BLaER1 treated with 17β-estradiol and CSF1 and Interleukin-3, amounts not matched to agents 10 nM and 100 nM (cell line): ENCODE results near the gene GPR176.
A peak's percentile ranks its signal among the peaks of the same experiment; 100 is the strongest.
"Not testable (repeated sequence)": the region's sequence is repeated elsewhere in the genome, so short reads cannot be mapped to it uniquely, and the experiment has no call there.

Experiments
- H3K27ac ChIP-seq, 11 experiments: shearing (Covaris generic); formaldehyde crosslinking; 2 replicates each; pipeline ENCODE4 v1.8.1; 2022
- H3K27me3 ChIP-seq, 11 experiments: shearing (Covaris generic); formaldehyde crosslinking; 2 replicates each; pipeline ENCODE4 v1.8.1; 2022
- H3K36me3 ChIP-seq, 11 experiments: shearing (Covaris generic); formaldehyde crosslinking; 2 replicates each; pipeline ENCODE4 v1.8.1; 2022
- H3K4me1 ChIP-seq, 10 experiments: shearing (Covaris generic); formaldehyde crosslinking; 2 replicates each; pipeline ENCODE4 v1.8.1; 2022
- H3K4me2 ChIP-seq, 11 experiments: shearing (Covaris generic); formaldehyde crosslinking; 2 replicates each; pipeline ENCODE4 v1.8.1; 2022
- H3K4me3 ChIP-seq, 10 experiments: shearing (Covaris generic); formaldehyde crosslinking; 2 replicates each; pipeline ENCODE4 v1.8.1; 2022
- H3K9ac ChIP-seq, 11 experiments: shearing (Covaris generic); formaldehyde crosslinking; 2 replicates each; pipeline ENCODE4 v1.8.1; 2022
- H3K9me3 ChIP-seq, 11 experiments: shearing (Covaris generic); formaldehyde crosslinking; replicated peaks in 1 of 11; 2 replicates each; pipeline ENCODE4 v1.8.1; 2022
- H4K20me1 ChIP-seq, 11 experiments: shearing (Covaris generic); formaldehyde crosslinking; 2 replicates each; pipeline ENCODE4 v1.8.1; 2022
- Cebpa-rat ChIP-seq, 11 experiments: shearing (Covaris generic); IDR thresholded peaks; 2 replicates each; pipeline ENCODE4 v1.8.1; 2022

GPR176 gene

DNA sequence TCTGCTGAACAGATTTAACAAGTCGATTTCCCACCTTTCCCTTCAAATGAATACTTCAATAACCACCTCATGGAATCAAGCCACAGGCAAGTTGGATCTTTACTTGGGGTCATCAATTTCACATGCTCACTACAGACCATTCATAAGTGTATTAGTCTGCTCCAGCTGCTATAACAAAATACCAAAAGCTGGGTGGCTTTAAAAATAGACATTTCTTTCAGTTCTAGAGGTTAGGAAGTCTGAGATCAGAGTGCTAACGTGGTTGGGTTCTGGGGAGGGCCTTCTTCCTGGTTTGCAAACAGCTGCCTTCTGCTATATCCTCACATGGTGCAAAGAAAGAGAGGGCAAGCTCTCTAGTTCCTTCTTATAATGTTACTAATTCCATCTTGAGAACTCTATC lies 5.1 kb downstream of the GPR176 start:
- Histone ChIP-seq H3K9ac (no peak overlapping the region), H4K20me1 (peaks cover 0 to 8% (median 0%) of the 10 kb centered on the region in 11 experiments; a peak in 1 of 22 replicates), H3K4me1 (peaks cover 12 to 34% (median 17%) of the 10 kb centered on the region in 10 experiments; a peak in 19 of 20 replicates), H3K27me3 (peaks cover 8 to 15% (median 12%) of the 10 kb centered on the region in 11 experiments; a peak in 17 of 22 replicates), H3K36me3 (peaks cover 0 to 65% (median 21%) of the 10 kb centered on the region in 11 experiments; a peak in 13 of 22 replicates), H3K4me3 (no peak overlapping the region), H3K9me3 (peaks cover 0 to 44% (median 24%) of the 10 kb centered on the region in 11 experiments; a peak in 12 of 22 replicates), H3K4me2 (peak overlapping the region in 4 of 11 experiments; percentile 3 to 53 (median 12); a peak in 3 of 22 replicates), H3K27ac (peak overlapping the region in 3 of 11 experiments; percentile 7 to 28 (median 12); a peak in 1 of 22 replicates)
- TF ChIP-seq Cebpa-rat (IDR thresholded peaks at IDR 0.05) = no peak

DNA sequence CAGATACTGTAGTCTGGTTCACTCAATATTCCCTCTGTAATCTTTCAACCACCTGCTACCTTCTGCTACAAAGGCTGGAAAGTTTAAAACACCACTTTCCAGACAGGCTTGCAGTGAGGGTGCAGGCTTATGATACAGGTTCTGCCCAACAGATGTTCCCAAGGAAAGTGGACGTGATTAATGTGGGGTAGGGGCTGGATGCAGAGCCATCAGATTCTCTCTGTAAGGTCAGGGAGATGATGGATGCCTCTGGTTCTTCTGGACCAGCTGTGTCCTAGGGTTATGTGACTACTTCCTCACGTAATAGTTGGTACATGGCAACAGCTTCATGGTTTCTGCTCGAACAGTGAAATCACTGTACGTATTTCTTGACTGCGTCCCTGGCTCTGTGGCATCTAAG lies 11.1 kb downstream of the GPR176 start:
- Histone ChIP-seq H3K9me3 (peaks cover 0 to 11% (median 0%) of the 10 kb centered on the region in 11 experiments; a peak in 5 of 22 replicates), H3K27ac (no peak overlapping the region), H4K20me1 (peaks cover 0 to 45% (median 0%) of the 10 kb centered on the region in 11 experiments; a peak in 2 of 22 replicates), H3K4me2 (0 out of 22 replicates have a peak overlapping the region, but pooled peaks of 1 of the 11 experiments have one; percentile 8), H3K27me3 (no peaks in the 10 kb centered on the region), H3K4me3 (no peak overlapping the region), H3K4me1 (peaks cover 0 to 21% (median 11%) of the 10 kb centered on the region in 10 experiments; a peak in 9 of 20 replicates), H3K36me3 (peaks cover 0 to 87% (median 22%) of the 10 kb centered on the region in 11 experiments; a peak in 12 of 22 replicates), H3K9ac (no peak overlapping the region)
- TF ChIP-seq Cebpa-rat (IDR thresholded peaks at IDR 0.05) = no peak

DNA sequence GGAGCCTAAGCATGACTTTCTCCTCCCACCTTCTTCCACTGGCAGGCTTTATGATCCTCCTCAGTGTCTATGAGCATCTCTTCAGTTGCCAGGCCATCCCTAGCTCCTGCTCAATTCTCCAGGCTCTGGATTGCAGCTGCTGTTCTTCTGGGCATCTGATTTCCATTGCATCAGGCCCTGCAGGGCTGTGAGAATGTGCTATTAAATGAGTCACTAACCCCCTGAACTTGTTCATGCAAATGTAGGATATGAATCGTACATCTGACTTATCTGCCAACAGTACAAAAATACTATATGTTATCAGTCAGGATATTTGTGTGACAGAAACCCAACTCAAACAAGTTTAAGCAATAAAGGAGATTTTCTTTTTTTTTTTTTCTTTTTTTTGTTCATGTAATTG lies 11.9 kb downstream of the GPR176 start:
- Histone ChIP-seq H3K9ac (no peak overlapping the region), H3K36me3 (peaks cover 0 to 88% (median 22%) of the 10 kb centered on the region in 11 experiments; a peak in 12 of 22 replicates), H3K4me2 (peak overlapping the region in 3 of 11 experiments; percentile 8 to 39 (median 10); a peak in 3 of 22 replicates), H4K20me1 (peaks cover 0 to 45% (median 0%) of the 10 kb centered on the region in 11 experiments; a peak in 2 of 22 replicates), H3K27me3 (no peaks in the 10 kb centered on the region), H3K4me3 (no peak overlapping the region), H3K4me1 (peaks cover 0 to 20% (median 11%) of the 10 kb centered on the region in 10 experiments; a peak in 9 of 20 replicates), H3K27ac (no peak overlapping the region), H3K9me3 (peaks cover 0 to 3% (median 0%) of the 10 kb centered on the region in 11 experiments; a peak in 3 of 22 replicates)
- TF ChIP-seq Cebpa-rat (IDR thresholded peaks at IDR 0.05) = no peak

DNA sequence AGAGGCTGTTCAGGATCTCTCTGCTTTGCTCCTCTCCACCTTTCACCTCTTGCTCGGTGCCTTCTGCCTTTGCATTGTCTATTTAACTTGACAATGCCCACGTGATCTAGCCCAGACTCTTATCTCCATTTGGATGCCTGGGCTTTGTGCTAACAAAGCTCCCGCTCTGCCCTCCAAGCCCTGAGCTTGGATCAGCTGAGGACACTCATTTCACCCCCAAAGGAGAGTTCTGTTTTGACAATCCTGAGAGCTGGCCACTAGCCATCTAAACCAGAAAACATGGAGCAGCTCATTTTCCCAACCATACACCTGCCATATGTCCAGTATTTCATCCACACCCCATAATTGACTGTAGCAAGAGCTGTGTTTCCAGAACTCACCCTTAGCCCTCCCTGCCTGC lies 12.8 kb downstream of the GPR176 start:
- Histone ChIP-seq H4K20me1 (peaks cover 0 to 50% (median 0%) of the 10 kb centered on the region in 11 experiments; a peak in 2 of 22 replicates), H3K36me3 (peaks cover 0 to 85% (median 22%) of the 10 kb centered on the region in 11 experiments; a peak in 11 of 22 replicates), H3K4me2 (no peak overlapping the region), H3K4me3 (no peak overlapping the region), H3K9me3 (no peaks in the 10 kb centered on the region), H3K9ac (no peak overlapping the region), H3K4me1 (peaks cover 0 to 13% (median 10%) of the 10 kb centered on the region in 10 experiments; a peak in 8 of 20 replicates), H3K27me3 (no peaks in the 10 kb centered on the region), H3K27ac (no peak overlapping the region)
- no peak for TF ChIP-seq Cebpa-rat (IDR thresholded peaks at IDR 0.05)

DNA sequence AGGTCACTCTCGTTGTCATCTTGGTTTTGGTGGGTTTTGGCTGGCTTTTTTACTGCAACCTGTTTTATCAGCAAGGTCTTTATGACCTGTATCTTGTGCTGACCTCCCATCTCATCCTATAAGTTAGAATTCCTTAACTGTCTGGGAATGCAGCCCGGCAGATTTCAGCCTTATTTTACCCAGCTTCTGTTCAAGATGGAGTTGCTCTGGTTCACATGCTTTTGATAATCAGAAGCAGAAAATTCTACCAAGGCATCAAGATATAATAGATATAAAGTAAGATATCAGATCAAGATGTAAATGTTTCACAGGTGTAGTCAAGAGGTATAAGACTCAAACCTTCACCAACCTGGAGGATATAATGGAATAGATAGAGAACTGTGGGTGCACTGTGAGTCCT lies 16.0 kb downstream of the GPR176 start:
- H3K27ac ChIP-seq = no peak overlapping the region
- H4K20me1 ChIP-seq = peaks cover 0 to 34% (median 0%) of the 10 kb centered on the region in 11 experiments; a peak in 2 of 22 replicates

DNA sequence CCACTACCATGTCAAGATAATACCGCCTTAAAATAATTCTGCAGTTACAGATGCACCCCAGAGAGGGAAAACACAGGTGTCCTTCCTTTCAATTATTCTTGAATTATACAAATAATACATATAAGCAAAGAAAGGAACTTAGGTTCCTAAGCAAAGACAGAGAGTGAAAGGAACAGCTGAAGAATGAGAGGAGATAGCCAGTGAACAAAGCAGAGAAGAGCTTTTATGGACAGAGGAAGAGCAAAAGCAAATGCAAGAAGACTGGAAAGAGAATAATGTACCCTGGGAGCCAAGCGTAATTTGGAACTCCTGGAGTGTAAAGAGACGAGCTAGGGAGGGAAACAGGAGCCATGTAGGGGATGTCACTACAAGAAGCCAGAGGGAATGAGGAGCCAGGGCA lies 21.7 kb downstream of the GPR176 start:
- Histone ChIP-seq H3K4me3 (no peak overlapping the region), H3K9ac (no peak overlapping the region), H4K20me1 (peaks cover 0 to 13% (median 0%) of the 10 kb centered on the region in 11 experiments; a peak in 2 of 22 replicates), H3K27ac (no peak overlapping the region), H3K9me3 (peaks cover 0 to 23% (median 11%) of the 10 kb centered on the region in 11 experiments; a peak in 15 of 22 replicates), H3K4me1 (0 out of 20 replicates have a peak, but pooled peaks cover 0 to 6% (median 0%) of the 10 kb centered on the region in 10 experiments), H3K36me3 (peaks cover 0 to 65% (median 10%) of the 10 kb centered on the region in 11 experiments; a peak in 13 of 22 replicates), H3K27me3 (no peaks in the 10 kb centered on the region), H3K4me2 (no peak overlapping the region)
- no peak for TF ChIP-seq Cebpa-rat (IDR thresholded peaks at IDR 0.05)

More for the DNA sequence above, 16.0 kb downstream of the GPR176 start:
- Histone ChIP-seq H3K36me3 (peaks cover 0 to 86% (median 19%) of the 10 kb centered on the region in 11 experiments; a peak in 13 of 22 replicates), H3K27me3 (no peaks in the 10 kb centered on the region), H3K9me3 (0 out of 22 replicates have a peak, but pooled peaks cover 0 to 5% (median 0%) of the 10 kb centered on the region in 11 experiments), H3K4me1 (peaks cover 0 to 13% (median 8%) of the 10 kb centered on the region in 10 experiments; a peak in 7 of 20 replicates), H3K4me3 (no peak overlapping the region), H3K4me2 (no peak overlapping the region), H3K9ac (no peak overlapping the region)
- no peak for TF ChIP-seq Cebpa-rat (IDR thresholded peaks at IDR 0.05)

DNA sequence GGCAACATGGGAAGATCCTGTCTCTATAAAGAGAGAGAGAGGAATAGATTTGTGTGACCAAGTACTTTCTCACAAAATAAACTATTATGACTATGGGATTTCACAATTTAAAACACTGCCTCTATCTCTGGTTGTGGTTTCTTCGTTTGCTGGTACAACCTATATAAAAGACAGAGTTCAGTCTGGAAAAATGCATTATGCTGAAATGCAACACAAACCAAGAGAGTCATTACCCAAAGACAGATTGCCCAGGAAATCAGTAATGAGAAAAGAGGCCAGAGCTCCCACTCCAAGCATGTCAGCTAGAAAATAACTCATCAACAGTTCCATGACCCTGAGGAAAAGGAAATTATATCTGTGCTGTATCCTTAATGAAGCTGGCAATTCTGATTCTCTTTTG lies 23.2 kb downstream of the GPR176 start:
- Histone ChIP-seq H3K27me3 (no peaks in the 10 kb centered on the region), H4K20me1 (peaks cover 0 to 18% (median 0%) of the 10 kb centered on the region in 11 experiments; a peak in 1 of 22 replicates), H3K27ac (no peak overlapping the region), H3K4me1 (peaks cover 0 to 11% (median 0%) of the 10 kb centered on the region in 10 experiments; a peak in 2 of 20 replicates), H3K4me3 (no peak overlapping the region), H3K9me3 (peaks cover 0 to 23% (median 11%) of the 10 kb centered on the region in 11 experiments; a peak in 15 of 22 replicates), H3K36me3 (peaks cover 0 to 62% (median 8%) of the 10 kb centered on the region in 11 experiments; a peak in 13 of 22 replicates), H3K4me2 (no peak overlapping the region), H3K9ac (no peak overlapping the region)
- no peak for TF ChIP-seq Cebpa-rat (IDR thresholded peaks at IDR 0.05)

DNA sequence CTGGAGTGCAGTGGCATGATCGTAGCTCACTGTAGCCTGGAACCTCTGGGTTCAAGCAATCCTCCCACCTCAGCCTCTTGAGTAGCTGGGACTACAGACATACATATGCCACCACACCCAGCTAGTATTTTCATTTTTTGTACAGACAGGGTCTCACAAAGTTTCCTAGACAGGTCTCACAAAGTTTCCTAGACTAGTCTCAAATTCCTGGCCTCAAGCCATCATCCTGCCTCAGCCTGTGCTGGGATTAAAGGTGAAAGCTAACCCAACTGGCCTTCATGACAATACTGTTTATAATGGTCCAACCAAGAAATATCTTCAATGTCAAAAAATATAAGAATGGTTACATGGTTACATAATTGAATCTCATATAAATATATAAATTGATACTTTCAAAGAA lies 24.0 kb downstream of the GPR176 start:
- H3K36me3 ChIP-seq = peaks cover 0 to 60% (median 8%) of the 10 kb centered on the region in 11 experiments; a peak in 11 of 22 replicates
- H3K4me2 ChIP-seq = no peak overlapping the region
- no peaks in the 10 kb centered on the region for H3K27me3 ChIP-seq
- no peak overlapping the region for H3K9ac ChIP-seq
- peaks cover 0 to 23% (median 11%) of the 10 kb centered on the region in 11 experiments; a peak in 15 of 22 replicates for H3K9me3 ChIP-seq
- no peak overlapping the region for H3K4me3 ChIP-seq
- H3K27ac ChIP-seq = no peak overlapping the region
- TF ChIP-seq Cebpa-rat (IDR thresholded peaks at IDR 0.05) = no peak
- H3K4me1 ChIP-seq = peaks cover 0 to 16% (median 0%) of the 10 kb centered on the region in 10 experiments; a peak in 4 of 20 replicates
- peaks cover 0 to 19% (median 0%) of the 10 kb centered on the region in 11 experiments; a peak in 2 of 22 replicates for H4K20me1 ChIP-seq

DNA sequence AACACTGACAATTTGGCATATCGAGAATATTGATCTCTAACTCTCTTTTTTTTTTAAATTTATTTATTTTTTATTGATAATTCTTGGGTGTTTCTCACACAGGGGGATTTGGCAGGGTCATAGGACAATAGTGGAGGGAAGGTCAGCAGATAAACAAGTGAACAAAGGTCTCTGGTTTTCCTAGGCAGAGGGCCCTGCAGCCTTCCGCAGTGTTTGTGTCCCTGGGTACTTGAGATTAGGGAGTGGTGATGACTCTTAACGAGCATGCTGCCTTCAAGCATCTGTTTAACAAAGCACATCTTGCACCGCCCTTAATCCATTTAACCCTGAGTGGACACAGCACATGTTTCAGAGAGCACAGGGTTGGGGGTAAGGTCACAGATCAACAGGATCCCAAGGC lies 27.0 kb downstream of the GPR176 start:
- not testable (repeated sequence) for H3K27me3 ChIP-seq, H3K4me2 ChIP-seq, H3K27ac ChIP-seq, H3K9ac ChIP-seq, H3K4me3 ChIP-seq
- Histone ChIP-seq H4K20me1 (peaks cover 0 to 25% (median 0%) of the 10 kb centered on the region in 11 experiments; a peak in 2 of 22 replicates), H3K4me1 (peaks cover 0 to 25% (median 0%) of the 10 kb centered on the region in 10 experiments; a peak in 6 of 20 replicates), H3K9me3 (peaks cover 0 to 23% (median 10%) of the 10 kb centered on the region in 11 experiments; a peak in 15 of 22 replicates), H3K36me3 (peaks cover 0 to 40% (median 8%) of the 10 kb centered on the region in 11 experiments; a peak in 10 of 22 replicates)
